Sigmoid colon (tissue), 7 donors: Measurements from ENCODE around the gene ASH1L. TPM values are rescaled to one million over a fixed set of nuclear protein-coding genes. Genes with fewer than 3 reads are reported as not detected.
A peak's percentile ranks its signal among the peaks of the same experiment; 100 is the strongest.

Source experiments
- DNase-seq: peaks from one replicate; pipeline ENCODE4 v3.0.0-alpha.2; 2019
- H3K27ac ChIP-seq, 4 donors: fragments of 200-600 bp; sonication (generic); one replicate each; pipeline ENCODE4 v1.5.1; 2016 to 2019; ENCODE audit warnings: mild to moderate bottlenecking in 1 of 4
- H3K27me3 ChIP-seq, 3 donors: fragments of 200-600 bp; sonication (generic); one replicate each; pipeline ENCODE4 v1.5.1; 2019; ENCODE audit warnings: mild to moderate bottlenecking in 1 of 3
- H3K36me3 ChIP-seq, 4 donors: fragments of 200-600 bp; sonication (generic); one replicate each; pipeline ENCODE4 v1.5.1; 2016 to 2019
- H3K4me1 ChIP-seq, 4 donors: fragments of 200-600 bp; sonication (generic); one replicate each; pipeline ENCODE4 v1.5.1; 2017 to 2019
- H3K4me3 ChIP-seq, 4 donors: fragments of 200-600 bp; sonication (generic); one replicate each; pipeline ENCODE4 v1.5.1; 2017 to 2019; ENCODE audit warnings: mild to moderate bottlenecking in 2 of 4, moderate library complexity in 1 of 4
- H3K9me3 ChIP-seq, 4 donors: fragments of 200-600 bp in 3 of 4; sonication (generic) in 3 of 4; one replicate each; pipeline versions ENCODE4 v1.5.1 to v1.6.1; 2013 to 2019
- EP300 ChIP-seq, 4 donors: sonication (generic); formaldehyde crosslinking; IDR thresholded peaks; one replicate each; pipeline ENCODE4 v1.6.1; 2017; ENCODE audit warnings: antibody characterized with exemption in 4 of 4
- POLR2A ChIP-seq, 2 donors: fragments of 450-650 bp; IDR thresholded peaks; one replicate each; pipeline ENCODE4 v1.6.1; 2016; ENCODE audit warnings: antibody characterized with exemption in 2 of 2, mild to moderate bottlenecking in 2 of 2, moderate library complexity in 2 of 2
- POLR2AphosphoS5 ChIP-seq, 4 donors: sonication (generic); formaldehyde crosslinking; IDR thresholded peaks; one replicate each; pipeline ENCODE4 v1.6.1; 2017; ENCODE audit warnings: antibody characterized with exemption in 4 of 4
- WGBS, 2 donors: extraction: QIAGEN DNeasy Blood & Tissue Kit; methylation state at CpG; one replicate each; pipeline ENCODE4 v1.1.7; 2013; 5-methylcytosine and 5-hydroxymethylcytosine counted together
- intact Hi-C: fragments of 100-400 bp; cut with DNase I; formaldehyde crosslinking; loops from one replicate; pipeline ENCODE4 v1.15.1; 2023
- polyA plus RNA-seq, 3 donors: library from polyadenylated mRNA; stranded (reverse); fragments of 200-250 nt; gene quantifications; one replicate each; pipeline ENCODE4 v1.2.3, GENCODE V29; 2013
- total RNA-seq, 4 donors: library from RNA; depleted of rRNA; stranded (reverse); fragments of >200 nt; gene quantifications; one replicate each; pipeline ENCODE4 v1.1.0, GENCODE V29; 2016
- TF ChIP-seq, protein P1 (sequence below), 4 experiments: fragments of 450-650 bp in 3 of 4; fragments of 200-600 bp in 1 of 4; IDR thresholded peaks; one replicate each; pipeline ENCODE4 v1.5.1; 2016 to 2019; ENCODE audit warnings: antibody characterized with exemption in 4 of 4, mild to moderate bottlenecking in 3 of 4, moderate library complexity in 2 of 4
- donor health status: healthy with polysubstance abuse.
- donor health status: Bipolar disorder and iron deficiency.
- donor health status: healthy.

The ASH1L gene
- total and polyA plus RNA-seq, 7 donors, result 4.2 to 70.6 (median 62.4) TPM

DNA sequence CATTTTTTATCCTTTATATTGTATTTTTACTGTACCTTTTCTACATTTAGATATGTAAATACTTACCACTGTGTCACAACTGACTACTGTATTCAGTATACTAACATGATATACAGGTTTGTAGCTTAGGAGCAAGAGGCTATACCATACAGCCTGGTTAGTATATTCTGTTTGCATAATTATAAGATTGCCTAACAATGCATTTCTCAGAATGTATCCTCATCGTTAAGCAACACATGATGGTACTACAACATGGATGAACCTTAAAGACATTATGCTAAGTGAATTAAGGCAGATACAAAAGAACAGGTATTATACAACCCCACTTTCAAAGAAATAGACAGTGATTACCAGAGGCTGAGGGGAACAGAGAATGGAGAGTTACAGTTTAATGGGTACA, 179.2 kb downstream of the ASH1L start:
- peaks cover 0 to 7% (median 4%) of the 10 kb centered on the region in 4 donors for H3K4me1 ChIP-seq
- no peaks in the 10 kb centered on the region for H3K27me3 ChIP-seq
- intact Hi-C loops, result no loop called here
- no peak for DNase-seq
- H3K27ac ChIP-seq, result no peak overlapping the region
- no peak overlapping the region for H3K4me3 ChIP-seq
- no peaks in the 10 kb centered on the region for H3K9me3 ChIP-seq
- H3K36me3 ChIP-seq, result peaks cover 0 to 40% (median under 1%) of the 10 kb centered on the region in 4 donors
- 91 to 93% methylated on average over 1 of the region's 1 CpG for WGBS, 2 donors
- TF ChIP-seq, protein P1, sequence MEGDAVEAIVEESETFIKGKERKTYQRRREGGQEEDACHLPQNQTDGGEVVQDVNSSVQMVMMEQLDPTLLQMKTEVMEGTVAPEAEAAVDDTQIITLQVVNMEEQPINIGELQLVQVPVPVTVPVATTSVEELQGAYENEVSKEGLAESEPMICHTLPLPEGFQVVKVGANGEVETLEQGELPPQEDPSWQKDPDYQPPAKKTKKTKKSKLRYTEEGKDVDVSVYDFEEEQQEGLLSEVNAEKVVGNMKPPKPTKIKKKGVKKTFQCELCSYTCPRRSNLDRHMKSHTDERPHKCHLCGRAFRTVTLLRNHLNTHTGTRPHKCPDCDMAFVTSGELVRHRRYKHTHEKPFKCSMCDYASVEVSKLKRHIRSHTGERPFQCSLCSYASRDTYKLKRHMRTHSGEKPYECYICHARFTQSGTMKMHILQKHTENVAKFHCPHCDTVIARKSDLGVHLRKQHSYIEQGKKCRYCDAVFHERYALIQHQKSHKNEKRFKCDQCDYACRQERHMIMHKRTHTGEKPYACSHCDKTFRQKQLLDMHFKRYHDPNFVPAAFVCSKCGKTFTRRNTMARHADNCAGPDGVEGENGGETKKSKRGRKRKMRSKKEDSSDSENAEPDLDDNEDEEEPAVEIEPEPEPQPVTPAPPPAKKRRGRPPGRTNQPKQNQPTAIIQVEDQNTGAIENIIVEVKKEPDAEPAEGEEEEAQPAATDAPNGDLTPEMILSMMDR (IDR thresholded peaks at IDR 0.05), result no peak
- TF ChIP-seq POLR2AphosphoS5 (IDR thresholded peaks at IDR 0.05), result no peak
- TF ChIP-seq EP300 (IDR thresholded peaks at IDR 0.05), result no peak
- TF ChIP-seq POLR2A (IDR thresholded peaks at IDR 0.05), result no peak

- TF ChIP-seq EP300 (IDR thresholded peaks at IDR 0.05) (no peak), POLR2AphosphoS5 (IDR thresholded peaks at IDR 0.05) (no peak), POLR2A (IDR thresholded peaks at IDR 0.05) (no peak)
- TF ChIP-seq, protein P1 (IDR thresholded peaks at IDR 0.05), result no peak
Measured at GRCh38 chr1:155379631-155380090, 182.9 kb downstream of the ASH1L start.

GRCh38 chr1:155379180-155379579, 183.4 kb downstream of the ASH1L start:
- Histone ChIP-seq H3K27me3 (no peaks in the 10 kb centered on the region), H3K4me3 (no peak overlapping the region), H3K9me3 (no peaks in the 10 kb centered on the region), H3K4me1 (peaks cover 0 to 7% (median 4%) of the 10 kb centered on the region in 4 donors), H3K36me3 (peaks cover 0 to 64% (median 29%) of the 10 kb centered on the region in 4 donors), H3K27ac (peak overlapping the region in 3 of 4 donors; percentile 28 to 64 (median 44))
- intact Hi-C loops, result no loop called here
- WGBS, 2 donors, result 82 to 87% methylated on average over 3 of the region's 3 CpGs
- TF ChIP-seq, protein P1 (IDR thresholded peaks at IDR 0.05), result no peak
- TF ChIP-seq EP300 (IDR thresholded peaks at IDR 0.05), result no peak
- no peak for TF ChIP-seq POLR2AphosphoS5 (IDR thresholded peaks at IDR 0.05)
- no peak for TF ChIP-seq POLR2A (IDR thresholded peaks at IDR 0.05)
- no peak for DNase-seq

More at GRCh38 chr1:155379631-155380090, 182.9 kb downstream of the ASH1L start:
- Histone ChIP-seq H3K27me3 (no peaks in the 10 kb centered on the region), H3K4me1 (peaks cover 0 to 7% (median 4%) of the 10 kb centered on the region in 4 donors), H3K9me3 (no peaks in the 10 kb centered on the region), H3K36me3 (peaks cover 0 to 59% (median 27%) of the 10 kb centered on the region in 4 donors), H3K27ac (peak overlapping the region in 3 of 4 donors; percentile 26 to 64 (median 44)), H3K4me3 (no peak overlapping the region)
- intact Hi-C loops, result no loop called here
- DNase-seq, result no peak

GRCh38 chr1:155360051-155360450, 202.6 kb downstream of the ASH1L start:
- no peak overlapping the region for H3K27ac ChIP-seq
- no peak for DNase-seq
- TF ChIP-seq POLR2AphosphoS5 (IDR thresholded peaks at IDR 0.05) (no peak), POLR2A (IDR thresholded peaks at IDR 0.05) (no peak), EP300 (IDR thresholded peaks at IDR 0.05) (no peak)
- TF ChIP-seq, protein P1 (IDR thresholded peaks at IDR 0.05), result no peak
- peaks cover 13 to 82% (median 37%) of the 10 kb centered on the region in 4 donors for H3K36me3 ChIP-seq
- H3K4me1 ChIP-seq, result no peaks in the 10 kb centered on the region
- no peak overlapping the region for H3K4me3 ChIP-seq
- no peaks in the 10 kb centered on the region for H3K27me3 ChIP-seq
- intact Hi-C loops, result no loop called here
- no peaks in the 10 kb centered on the region for H3K9me3 ChIP-seq
- 31 to 73% methylated on average over 1 of the region's 1 CpG for WGBS, 2 donors

GRCh38 chr1:155352631-155353030, 210.0 kb downstream of the ASH1L start:
- no peaks in the 10 kb centered on the region for H3K9me3 ChIP-seq
- no peaks in the 10 kb centered on the region for H3K4me1 ChIP-seq
- H3K4me3 ChIP-seq, result no peak overlapping the region
- intact Hi-C loops, result no loop called here
- WGBS, 2 donors, result 86 to 92% methylated on average over 6 of the region's 6 CpGs
- no peak overlapping the region for H3K27ac ChIP-seq
- no peaks in the 10 kb centered on the region for H3K27me3 ChIP-seq
- peaks cover 26 to 99% (median 74%) of the 10 kb centered on the region in 4 donors for H3K36me3 ChIP-seq
- TF ChIP-seq POLR2A (IDR thresholded peaks at IDR 0.05), result no peak
- no peak for DNase-seq
